GM20000 (cell line): ENCODE measurements around the gene DYSF.

Experiments used
- DNase-seq: peaks from one replicate; pipeline ENCODE4 v3.0.0; 2012; ENCODE audit warnings: low spot score
- TF ChIP-seq, protein P1 (sequence below): IDR thresholded peaks from 2 replicates; pipeline ENCODE4 v1.5.1; 2012; ENCODE audit warnings: mild to moderate bottlenecking, control low read depth; ENCODE audit errors: extremely low read depth, missing control alignments

The DYSF gene

DNA sequence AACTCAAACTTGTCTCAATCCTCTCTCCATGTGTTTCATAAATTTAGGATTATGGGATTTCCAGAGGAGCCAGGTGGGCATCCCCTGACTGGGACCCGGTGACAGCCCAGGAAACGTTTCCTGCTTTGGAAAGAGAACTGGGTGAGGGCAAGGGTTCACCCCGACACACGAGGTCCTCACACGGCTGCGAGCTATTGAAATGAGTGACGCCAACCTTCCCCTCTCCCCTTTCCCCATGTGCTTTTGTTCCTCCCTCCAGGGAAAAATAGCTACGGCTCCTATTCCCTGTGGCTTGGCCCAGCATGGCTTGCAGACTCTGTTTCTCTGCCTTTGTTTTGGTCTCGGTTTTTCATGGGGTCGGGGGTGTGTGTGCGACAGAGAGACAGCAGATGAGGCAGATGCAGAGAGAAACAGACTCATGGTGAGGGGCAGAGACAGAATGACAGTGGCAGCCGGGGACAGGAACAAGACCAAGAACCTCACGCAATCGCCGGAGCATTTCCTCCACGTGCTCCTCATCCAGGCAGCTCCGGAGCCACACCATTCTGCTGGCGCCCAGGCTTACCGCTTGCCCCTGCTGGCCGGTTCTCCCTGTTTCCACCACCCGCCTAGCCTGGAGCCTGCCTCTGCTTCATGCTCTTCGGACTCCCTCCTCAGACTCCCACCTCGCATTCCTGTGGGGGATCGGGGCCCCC is 238.5 kb downstream of the DYSF start:
- no peak for DNase-seq
- TF ChIP-seq, protein P1, sequence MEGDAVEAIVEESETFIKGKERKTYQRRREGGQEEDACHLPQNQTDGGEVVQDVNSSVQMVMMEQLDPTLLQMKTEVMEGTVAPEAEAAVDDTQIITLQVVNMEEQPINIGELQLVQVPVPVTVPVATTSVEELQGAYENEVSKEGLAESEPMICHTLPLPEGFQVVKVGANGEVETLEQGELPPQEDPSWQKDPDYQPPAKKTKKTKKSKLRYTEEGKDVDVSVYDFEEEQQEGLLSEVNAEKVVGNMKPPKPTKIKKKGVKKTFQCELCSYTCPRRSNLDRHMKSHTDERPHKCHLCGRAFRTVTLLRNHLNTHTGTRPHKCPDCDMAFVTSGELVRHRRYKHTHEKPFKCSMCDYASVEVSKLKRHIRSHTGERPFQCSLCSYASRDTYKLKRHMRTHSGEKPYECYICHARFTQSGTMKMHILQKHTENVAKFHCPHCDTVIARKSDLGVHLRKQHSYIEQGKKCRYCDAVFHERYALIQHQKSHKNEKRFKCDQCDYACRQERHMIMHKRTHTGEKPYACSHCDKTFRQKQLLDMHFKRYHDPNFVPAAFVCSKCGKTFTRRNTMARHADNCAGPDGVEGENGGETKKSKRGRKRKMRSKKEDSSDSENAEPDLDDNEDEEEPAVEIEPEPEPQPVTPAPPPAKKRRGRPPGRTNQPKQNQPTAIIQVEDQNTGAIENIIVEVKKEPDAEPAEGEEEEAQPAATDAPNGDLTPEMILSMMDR, result no peak

DNA sequence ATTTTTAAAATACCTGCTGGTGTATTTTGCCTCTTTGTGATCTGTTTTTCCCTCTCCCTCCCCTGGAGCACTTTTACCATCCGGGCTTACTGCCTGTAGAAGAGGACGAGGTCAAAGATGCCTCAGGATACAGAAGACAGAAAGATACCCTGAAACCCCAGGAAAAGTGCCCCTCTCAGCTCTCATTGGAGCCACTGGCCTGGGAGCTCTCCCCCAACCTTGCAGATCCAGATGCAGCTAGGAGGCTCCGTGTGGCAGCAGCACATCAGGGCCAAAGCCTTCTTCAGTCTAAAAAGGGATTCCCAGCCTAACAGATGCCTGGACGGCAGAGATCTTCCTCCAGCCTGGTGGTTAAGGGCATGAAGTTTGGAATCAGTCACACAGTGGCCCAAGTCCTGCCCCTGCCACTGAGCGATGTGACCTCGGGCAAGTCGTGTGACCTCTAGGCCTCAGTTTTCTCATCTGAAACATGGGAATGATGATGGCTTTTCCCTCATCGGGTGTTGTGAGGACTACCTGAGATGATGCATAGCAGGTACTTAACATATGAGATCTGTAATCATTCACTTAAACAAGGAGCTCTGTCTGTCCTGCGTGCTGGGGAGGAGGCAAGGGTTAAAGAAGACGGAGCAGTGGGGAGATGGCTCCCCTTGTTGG is 239.4 kb downstream of the DYSF start:
- TF ChIP-seq, protein P1, result no peak
- DNase-seq, result no peak

DNA sequence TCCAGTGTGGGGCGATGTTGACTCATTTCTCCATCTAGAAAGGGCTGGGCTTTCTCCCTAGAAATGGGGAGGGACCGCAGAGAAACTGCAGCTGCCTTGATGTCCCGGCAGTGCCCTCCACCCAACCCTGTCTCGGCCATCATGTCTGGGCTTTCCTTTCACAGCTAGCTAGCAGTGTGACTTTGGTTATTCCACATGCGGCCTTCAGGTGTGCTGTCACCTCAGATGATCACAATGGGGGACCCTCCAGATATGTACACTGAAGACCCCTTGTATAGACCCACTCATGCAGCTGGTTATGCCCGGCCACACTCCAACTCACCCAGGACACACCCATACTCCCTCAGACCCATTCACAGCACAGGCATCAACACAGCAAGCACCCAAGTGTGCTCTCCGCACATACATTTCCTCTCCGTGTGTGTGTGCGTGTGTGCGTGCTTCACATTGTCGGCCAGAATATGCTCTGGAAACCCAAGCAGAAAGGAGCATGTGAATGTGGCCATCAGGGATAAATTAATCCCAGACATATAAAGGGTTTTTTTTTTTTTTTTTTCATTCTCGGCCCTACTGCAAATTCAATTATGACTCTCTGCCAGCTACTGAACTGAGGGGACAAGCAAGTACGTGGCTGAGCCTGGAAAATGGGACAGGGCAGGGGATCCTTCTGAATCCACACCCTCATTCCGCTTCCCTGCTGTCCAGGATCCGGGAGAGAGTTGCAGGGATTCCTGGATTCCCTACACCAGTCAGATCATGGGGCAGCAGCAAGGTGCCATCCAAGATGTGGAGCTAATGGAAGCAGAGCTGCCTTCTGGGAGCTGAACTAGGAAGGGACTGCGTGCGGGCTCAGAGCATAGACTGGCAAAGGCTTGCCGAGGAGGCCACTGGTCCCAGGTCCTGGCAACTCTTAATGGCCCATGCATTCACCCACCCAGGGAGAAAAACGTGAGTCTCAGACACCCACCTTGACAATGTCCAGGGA is 240.2 kb downstream of the DYSF start:
- no peak for DNase-seq
- TF ChIP-seq, protein P1, result no peak

DNA sequence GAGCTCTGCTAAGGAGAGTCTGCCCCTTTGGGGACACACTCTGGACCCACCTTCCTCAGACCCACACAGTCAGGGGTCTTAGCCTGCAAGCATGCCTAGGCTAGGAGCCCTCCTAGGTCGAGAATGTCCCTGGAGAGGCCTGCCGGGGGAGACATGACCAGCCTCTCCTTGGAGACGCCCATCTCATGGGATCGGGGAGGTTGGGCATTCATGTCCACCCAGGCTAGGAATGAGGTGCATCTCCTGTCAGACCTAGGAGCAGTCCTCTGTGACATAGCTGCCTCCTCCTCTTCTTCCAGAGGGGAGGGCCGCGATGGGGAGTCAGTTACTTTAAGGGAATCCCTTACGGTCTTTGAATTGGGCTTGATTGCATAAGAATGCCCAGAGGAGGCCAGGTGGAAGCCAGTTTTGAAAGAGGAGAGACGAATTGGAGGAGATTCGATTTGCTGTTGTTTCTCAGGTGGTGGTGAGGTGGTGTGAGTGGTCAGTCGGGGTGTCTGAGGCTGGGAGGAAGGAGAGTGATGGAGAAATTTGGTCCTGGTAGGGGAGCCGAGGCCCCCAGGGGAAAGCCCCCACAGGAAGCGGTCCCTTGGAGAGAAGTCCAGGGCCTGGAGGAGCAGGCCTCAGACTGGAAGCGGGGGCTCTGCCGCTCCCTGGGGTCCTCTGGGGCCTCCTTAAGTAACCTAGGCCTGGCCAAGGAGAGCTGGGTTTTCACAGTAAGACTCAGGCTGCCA is 241.3 kb downstream of the DYSF start:
- TF ChIP-seq, protein P1, result no peak
- DNase-seq, result no peak

DNA sequence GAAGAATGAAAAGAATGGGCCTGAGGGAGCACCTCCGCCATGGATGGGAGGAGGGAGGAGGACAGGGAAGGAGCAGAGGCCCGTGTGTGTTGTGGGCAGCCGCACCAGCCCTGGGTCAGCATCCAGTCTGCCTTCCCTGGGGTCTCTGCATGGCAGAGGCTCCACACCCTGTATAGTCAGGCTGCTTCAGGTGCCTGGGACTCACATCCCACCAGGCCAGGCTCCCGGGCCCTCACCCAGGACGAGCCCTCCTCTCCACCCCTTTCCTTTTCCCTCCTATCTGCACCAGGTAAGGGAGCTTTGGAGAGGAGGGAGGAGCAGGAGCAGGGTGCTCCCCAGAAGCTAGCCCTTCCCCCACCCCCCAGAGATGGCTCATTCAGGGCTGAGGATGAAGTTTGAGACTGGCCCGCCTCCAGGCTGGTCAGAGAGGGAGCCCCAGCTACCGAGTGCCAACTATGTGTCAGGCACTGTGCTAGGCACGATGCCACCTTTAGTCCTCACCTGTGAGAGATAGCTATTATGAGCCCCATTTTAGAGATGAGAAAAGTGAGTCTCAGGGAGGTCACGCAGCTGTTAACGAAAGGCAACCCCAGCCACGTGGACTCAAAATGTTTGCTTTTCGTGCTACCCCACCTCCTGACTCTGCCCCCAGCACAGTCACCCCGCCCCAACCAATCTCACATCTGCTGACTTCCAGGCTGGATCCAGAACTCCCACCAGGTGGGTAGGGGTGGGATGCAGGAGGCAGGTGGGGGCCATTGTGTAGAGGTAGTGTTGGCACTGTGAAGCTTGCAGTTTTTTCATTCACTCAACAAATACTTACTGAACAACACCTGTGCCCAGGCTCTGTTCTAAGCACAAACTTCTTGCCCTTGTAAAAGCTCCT is 242.1 kb downstream of the DYSF start:
- TF ChIP-seq, protein P1, result no peak
- DNase-seq, result no peak

DNA sequence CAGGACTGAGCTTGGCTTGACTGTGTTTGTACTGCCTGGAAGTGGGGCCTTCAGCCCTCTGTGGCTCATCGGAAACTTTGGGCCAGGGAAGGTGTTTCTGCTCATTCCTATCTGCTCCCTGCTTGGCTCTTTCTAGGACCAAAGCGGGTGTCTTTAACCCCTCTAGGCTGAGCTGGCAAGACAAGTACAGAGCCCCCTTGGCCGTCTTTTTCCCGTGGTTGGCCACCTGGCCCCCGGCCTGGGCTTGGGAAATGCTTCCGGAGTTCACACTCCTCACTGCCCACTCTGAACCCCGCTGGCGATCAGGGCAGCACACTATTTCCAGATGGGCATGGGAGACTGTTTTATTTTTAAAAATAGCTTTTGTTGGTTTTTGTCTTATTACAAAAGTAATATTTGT is 243.0 kb downstream of the DYSF start:
- TF ChIP-seq, protein P1, result no peak
- DNase-seq, result no peak
